Muscle of leg (tissue), 16 donors: ENCODE results near the gene PRR29. TPM values are rescaled to one million over a fixed set of nuclear protein-coding genes. Genes with fewer than 3 reads are reported as not detected.

Experiments
- DNase-seq: peaks from one replicate; pipeline ENCODE4 v3.0.0; 2013
- H3K27ac ChIP-seq: one replicate; pipeline ENCODE4 v1.5.1; 2013; ENCODE audit warnings: mild to moderate bottlenecking, low read length, control low read depth
- H3K27me3 ChIP-seq: one replicate; pipeline ENCODE4 v1.6.1; 2013; ENCODE audit warnings: low read length; ENCODE audit not compliant: control insufficient read depth, insufficient read depth
- H3K36me3 ChIP-seq: one replicate; pipeline ENCODE4 v1.6.1; 2013; ENCODE audit warnings: low read length; ENCODE audit not compliant: control insufficient read depth, insufficient read depth
- H3K4me1 ChIP-seq: one replicate; pipeline ENCODE4 v1.6.1; 2013; ENCODE audit warnings: low read length; ENCODE audit not compliant: control insufficient read depth, insufficient read depth
- H3K4me3 ChIP-seq: one replicate; pipeline ENCODE4 v1.5.1; 2013; ENCODE audit warnings: low read length, control low read depth
- H3K9me3 ChIP-seq: replicated peaks from 2 replicates; pipeline ENCODE4 v1.6.1; 2013; ENCODE audit warnings: low read depth, low read length; ENCODE audit not compliant: control insufficient read depth
- WGBS: methylation state at CpG from one replicate; pipeline ENCODE4 v1.1.5; 2013; ENCODE audit warnings: missing lambda C conversion rate; ENCODE audit not compliant: insufficient coverage; 5-methylcytosine and 5-hydroxymethylcytosine counted together
- long read RNA-seq, 11 donors: transcript quantifications; one replicate each; lab custom pipeline, GENCODE V29; 2026
- polyA plus RNA-seq, 8 donors: library from polyadenylated mRNA; unstranded; fragments of 120-200 nt; gene quantifications; one replicate each; pipeline versions ENCODE4 v1.2.1 to v1.2.3, GENCODE V29; 2013; ENCODE audit warnings: inconsistent platforms in 1 of 8, low replicate concordance in 1 of 8; ENCODE audit not compliant: insufficient read length in 8 of 8, insufficient read depth in 1 of 8
- total RNA-seq: library from RNA; stranded (reverse); fragments of 120-200 nt; gene quantifications from one replicate; pipeline ENCODE4 v1.2.4, GENCODE V29; 2013

Gene PRR29
- 0.75 TPM for total RNA-seq
- 1 to 10 TPM; 1.9 to 4.0 (median 3.0) TPM for polyA plus RNA-seq
- long read RNA-seq, donor 1, transcript PRR29-206 (1 exons, 1,637 nt), result major isoform, 5 of 5 reads
- long read RNA-seq, donor 1, partial matches to known transcripts, result 0 of 5 reads
- long read RNA-seq, donor 1, other reads (novel, unspliced or antisense), result 0 of 5 reads
- long read RNA-seq, donor 2, result 0 reads
- long read RNA-seq, donor 3, transcript PRR29-206 (1 exons, 1,637 nt), result major isoform, 9 of 9 reads
- long read RNA-seq, donor 3, partial matches to known transcripts, result 0 of 9 reads
- long read RNA-seq, donor 3, other reads (novel, unspliced or antisense), result 0 of 9 reads
- long read RNA-seq, donor 4, transcript PRR29-206 (1 exons, 1,637 nt), result major isoform, 8 of 8 reads
- long read RNA-seq, donor 4, partial matches to known transcripts, result 0 of 8 reads
- long read RNA-seq, donor 4, other reads (novel, unspliced or antisense), result 0 of 8 reads
- long read RNA-seq, donor 5, transcript PRR29-206 (1 exons, 1,637 nt), result major isoform, 7 of 79 reads
- long read RNA-seq, donor 5, partial matches to known transcripts, result 55 of 79 reads
- long read RNA-seq, donor 5, other reads (novel, unspliced or antisense), result 17 of 79 reads
- long read RNA-seq, donor 6, transcript PRR29-206 (1 exons, 1,637 nt), result major isoform, 10 of 17 reads
- long read RNA-seq, donor 6, partial matches to known transcripts, result 7 of 17 reads
- long read RNA-seq, donor 6, other reads (novel, unspliced or antisense), result 0 of 17 reads
- long read RNA-seq, donor 7, partial matches to known transcripts, result 0 of 4 reads
- long read RNA-seq, donor 7, other reads (novel, unspliced or antisense), result 0 of 4 reads
- long read RNA-seq, donor 8, transcript PRR29-206 (1 exons, 1,637 nt), result major isoform, 7 of 28 reads
- long read RNA-seq, donor 8, partial matches to known transcripts, result 0 of 28 reads
- long read RNA-seq, donor 8, other reads (novel, unspliced or antisense), result 21 of 28 reads
- long read RNA-seq, donor 9, partial matches to known transcripts, result 0 of 2 reads
- long read RNA-seq, donor 9, other reads (novel, unspliced or antisense), result 0 of 2 reads
- long read RNA-seq, donor 10, transcript PRR29-206 (1 exons, 1,637 nt), result major isoform, 5 of 5 reads
- long read RNA-seq, donor 10, partial matches to known transcripts, result 0 of 5 reads
- long read RNA-seq, donor 10, other reads (novel, unspliced or antisense), result 0 of 5 reads
- long read RNA-seq, donor 11, transcript PRR29-206 (1 exons, 1,637 nt), result major isoform, 5 of 5 reads
- long read RNA-seq, donor 11, partial matches to known transcripts, result 0 of 5 reads
- long read RNA-seq, donor 11, other reads (novel, unspliced or antisense), result 0 of 5 reads

DNA sequence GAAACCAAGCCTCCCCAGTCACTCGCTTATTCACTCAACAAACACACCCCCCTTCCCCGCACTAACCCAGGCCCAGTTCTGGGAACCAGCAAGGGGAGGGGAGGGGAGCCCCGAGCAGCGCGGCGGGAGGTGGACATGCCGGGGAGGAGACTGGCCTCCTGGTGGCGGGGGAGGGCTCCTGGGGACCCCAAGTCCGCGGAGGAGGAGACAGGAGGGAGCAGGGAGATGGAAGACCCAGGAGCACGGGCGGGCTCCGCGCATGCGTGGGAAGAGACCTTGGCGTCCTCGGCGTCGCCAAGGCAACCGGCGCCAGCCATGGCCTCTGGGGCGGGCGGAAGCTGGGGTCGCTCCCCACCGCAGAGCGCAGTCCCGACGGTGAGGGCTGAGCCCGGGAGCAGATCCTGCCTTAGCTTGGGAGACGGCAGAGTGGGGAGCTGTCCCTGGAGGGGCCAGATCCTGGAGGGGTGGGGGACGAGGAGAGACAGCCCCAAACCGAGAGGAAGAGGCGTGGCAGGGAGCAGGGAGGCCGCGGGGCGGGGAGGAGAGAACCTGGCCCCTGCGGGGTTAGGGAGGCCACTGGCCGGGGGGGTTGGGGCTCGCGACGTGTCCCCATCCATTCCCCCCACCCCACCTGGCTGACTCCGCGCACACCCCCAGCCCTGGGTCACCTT, at the start of gene PRR29:
Gene PRR29 (plus strand): TSS at position 302 of the 671 bp plus-strand sequence. CDS start 14 bp downstream, at position 316.
- WGBS, result under 1% methylated on average over 32 of the region's 43 CpGs
- peaks cover 9% of the 10 kb centered on the region for H3K27me3 ChIP-seq
- H3K36me3 ChIP-seq, result no peaks in the 10 kb centered on the region
- no peaks in the 10 kb centered on the region for H3K9me3 ChIP-seq
- H3K4me1 ChIP-seq, result peaks cover 33% of the 10 kb centered on the region
- peak; percentile 81 for DNase-seq
- peak within 1 kb of the TSS; percentile 69 for H3K4me3 ChIP-seq
- H3K27ac ChIP-seq, result peak within 1 kb of the TSS; percentile 90

DNA sequence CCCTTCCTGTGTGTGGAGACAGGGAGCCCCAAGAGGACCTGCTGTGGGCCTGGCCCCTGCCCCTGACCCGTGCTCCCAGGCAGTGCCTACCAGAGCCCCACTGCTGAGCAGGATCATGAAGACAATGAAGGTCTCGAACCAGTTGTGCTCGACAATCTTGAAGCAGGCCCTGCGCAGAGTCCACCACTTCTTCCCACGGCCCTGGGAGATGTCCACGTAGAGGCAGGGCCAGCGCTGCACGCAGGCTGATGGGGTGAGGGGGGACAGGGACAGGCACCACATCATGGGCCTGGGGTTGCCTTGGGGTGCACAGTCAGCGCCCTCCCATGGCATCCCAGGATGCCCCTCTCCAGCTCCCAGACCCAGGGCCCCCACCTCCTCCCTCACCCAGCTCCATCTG, 49.6 kb upstream of the PRR29 start:
- H3K9me3 ChIP-seq, result no peaks in the 10 kb centered on the region
- H3K4me1 ChIP-seq, result peaks cover 33% of the 10 kb centered on the region
- no peak for DNase-seq
- H3K36me3 ChIP-seq, result peaks cover 45% of the 10 kb centered on the region
- 84% methylated on average over 8 of the region's 9 CpGs for WGBS
- no peak overlapping the region for H3K27ac ChIP-seq
- no peak overlapping the region for H3K4me3 ChIP-seq
- no peaks in the 10 kb centered on the region for H3K27me3 ChIP-seq

DNA sequence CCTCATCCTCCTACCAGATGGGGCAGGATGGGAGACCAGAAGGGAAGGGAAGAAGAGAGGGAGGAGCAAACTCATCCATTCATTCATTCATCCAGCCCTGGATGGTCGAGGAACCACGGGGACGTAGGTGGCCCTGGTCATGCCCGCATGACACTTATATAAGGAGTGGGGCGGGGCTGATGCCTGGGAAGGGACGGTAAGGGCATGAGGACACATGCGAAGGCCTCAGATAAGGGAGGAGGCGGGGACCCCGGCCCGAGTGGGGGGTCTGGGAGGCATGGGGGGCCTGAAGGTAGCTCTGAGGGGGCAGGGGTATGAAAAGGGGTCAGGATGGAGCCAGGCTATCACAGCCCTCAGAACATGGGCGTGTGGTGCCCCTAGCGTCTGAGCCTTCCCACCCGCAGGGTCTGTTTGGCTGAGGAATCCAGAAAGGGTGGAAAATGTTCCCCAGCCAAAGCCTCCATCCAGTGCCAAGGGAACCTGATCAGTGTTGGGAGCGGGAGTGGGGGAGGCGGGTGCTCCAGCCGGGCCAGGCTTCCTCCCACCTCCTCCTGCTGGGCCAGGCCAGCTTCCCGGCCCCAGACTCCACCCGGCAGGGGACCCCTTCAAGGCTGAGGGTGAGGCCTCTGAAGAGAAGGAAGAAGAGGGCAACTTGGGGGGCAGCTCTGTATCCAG, 48.4 kb upstream of the PRR29 start:
- no peaks in the 10 kb centered on the region for H3K9me3 ChIP-seq
- H3K4me3 ChIP-seq, result no peak overlapping the region
- WGBS, result 47% methylated on average over 12 of the region's 18 CpGs
- peaks cover 38% of the 10 kb centered on the region for H3K36me3 ChIP-seq
- peak overlapping the region; percentile 69 for H3K27ac ChIP-seq
- peaks cover 44% of the 10 kb centered on the region for H3K4me1 ChIP-seq
- peak; percentile 71 for DNase-seq
- no peaks in the 10 kb centered on the region for H3K27me3 ChIP-seq

DNA sequence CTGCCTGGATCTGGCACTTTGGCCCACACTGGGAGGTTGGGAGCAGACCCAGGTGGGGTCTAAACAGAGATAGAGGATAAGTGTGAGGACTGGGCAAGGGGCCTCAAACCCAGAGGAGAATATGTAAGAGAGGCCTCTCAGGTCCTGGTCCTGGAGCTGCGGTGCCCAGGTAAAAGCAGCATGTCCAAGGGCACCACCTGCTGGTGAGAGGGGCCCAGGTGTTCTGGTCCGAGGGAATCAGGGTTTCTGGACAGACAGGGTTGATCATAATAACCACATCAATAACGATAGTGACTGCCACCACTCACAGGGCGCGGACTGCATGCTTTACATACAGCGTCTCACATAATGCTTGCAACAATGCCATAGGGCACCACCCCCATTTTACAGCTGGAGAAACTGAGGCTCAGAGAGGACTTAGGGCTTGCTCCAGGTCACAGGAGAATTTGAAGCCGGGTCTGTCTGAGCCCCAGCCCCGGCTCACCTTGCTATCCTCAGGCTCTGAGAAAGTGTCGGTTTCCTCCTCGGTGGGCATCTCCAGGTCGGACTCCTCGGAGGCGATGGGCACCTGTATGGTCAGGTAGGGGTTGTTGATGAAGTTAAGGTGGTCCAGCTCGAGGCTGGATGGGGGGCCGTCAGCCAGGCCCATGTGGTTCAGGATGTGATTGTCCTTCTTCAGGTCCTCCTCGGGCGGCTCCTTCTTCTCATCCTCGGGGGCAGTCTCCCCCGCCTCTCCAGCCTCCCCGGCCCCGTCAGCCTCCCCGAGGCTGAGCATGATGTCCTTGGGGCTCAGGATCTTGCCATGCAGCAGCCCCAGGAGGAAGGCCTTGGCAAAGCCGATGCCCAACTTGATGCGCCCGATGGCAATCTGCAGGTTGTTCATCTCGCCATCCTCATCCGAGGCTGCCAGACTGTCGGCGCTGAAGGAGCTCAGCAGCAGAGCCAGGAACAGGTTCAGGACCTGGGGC, 46.9 kb upstream of the PRR29 start:
- no peak for DNase-seq
- Histone ChIP-seq H3K9me3 (no peaks in the 10 kb centered on the region), H3K27me3 (no peaks in the 10 kb centered on the region), H3K4me1 (peaks cover 59% of the 10 kb centered on the region), H3K4me3 (no peak overlapping the region), H3K36me3 (peaks cover 39% of the 10 kb centered on the region), H3K27ac (peak overlapping the region; percentile 69)
- 89% methylated on average over 29 of the region's 29 CpGs for WGBS

DNA sequence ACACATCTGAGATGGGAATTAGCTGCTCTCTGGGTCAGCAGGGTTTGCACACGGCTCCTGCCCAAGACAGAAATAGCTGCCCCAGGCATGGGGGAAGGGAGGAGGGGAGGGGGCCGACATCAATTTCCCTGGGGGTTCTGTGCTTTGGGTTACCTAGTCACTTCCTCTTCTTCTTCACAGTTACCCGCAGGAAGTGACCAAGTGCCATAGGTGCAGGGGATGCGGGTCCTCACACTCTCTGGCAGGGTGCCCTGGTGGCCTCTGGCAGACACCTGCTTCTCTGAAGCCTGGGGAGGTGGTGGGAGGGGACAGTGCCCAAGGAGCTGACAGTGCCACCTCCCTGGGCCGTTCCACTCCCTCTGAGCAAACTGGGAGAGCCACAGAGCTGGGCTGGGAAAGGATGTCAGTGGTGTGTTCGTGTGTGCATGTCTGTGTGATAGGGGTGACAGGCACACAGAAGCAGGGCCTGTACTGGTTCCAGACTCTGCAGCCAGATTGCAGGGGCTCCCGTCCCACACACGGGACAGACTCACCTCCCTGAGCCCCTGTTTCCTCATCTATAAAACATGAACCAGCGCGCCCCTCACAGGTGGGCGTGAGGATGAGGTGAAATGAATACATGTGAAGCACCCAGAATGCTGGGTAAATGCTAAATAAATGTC, 43.6 kb upstream of the PRR29 start:
- H3K4me1 ChIP-seq, result peaks cover 59% of the 10 kb centered on the region
- WGBS, result 53% methylated on average over 4 of the region's 11 CpGs
- peaks cover 34% of the 10 kb centered on the region for H3K36me3 ChIP-seq
- no peaks in the 10 kb centered on the region for H3K27me3 ChIP-seq
- peak overlapping the region; percentile 74 for H3K27ac ChIP-seq
- no peak overlapping the region for H3K4me3 ChIP-seq
- H3K9me3 ChIP-seq, result no peaks in the 10 kb centered on the region
- peak; percentile 45 for DNase-seq

DNA sequence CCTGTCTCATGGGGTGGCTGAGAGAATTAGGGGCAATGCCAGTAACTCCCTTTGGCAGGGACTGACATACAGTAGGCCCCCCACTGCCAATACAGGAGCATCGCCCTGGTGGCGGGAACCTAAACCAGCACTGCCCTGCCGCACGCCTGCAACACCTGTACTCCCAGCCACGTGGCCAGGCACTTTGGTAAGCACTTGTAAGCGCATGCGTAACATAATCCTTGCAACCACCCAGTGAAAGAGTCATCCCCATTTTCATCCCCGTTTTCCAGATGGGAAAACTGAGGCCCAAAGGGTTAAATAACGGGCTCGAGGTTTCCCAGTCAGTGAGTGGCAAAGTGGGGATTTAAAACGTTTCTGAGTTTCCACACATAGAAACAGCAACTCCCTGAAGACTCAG, 42.9 kb upstream of the PRR29 start:
- peaks cover 36% of the 10 kb centered on the region for H3K36me3 ChIP-seq
- no peak overlapping the region for H3K4me3 ChIP-seq
- no peaks in the 10 kb centered on the region for H3K9me3 ChIP-seq
- no peak for DNase-seq
- no peaks in the 10 kb centered on the region for H3K27me3 ChIP-seq
- peaks cover 59% of the 10 kb centered on the region for H3K4me1 ChIP-seq
- H3K27ac ChIP-seq, result peak overlapping the region; percentile 6
- 84% methylated on average over 7 of the region's 11 CpGs for WGBS

DNA sequence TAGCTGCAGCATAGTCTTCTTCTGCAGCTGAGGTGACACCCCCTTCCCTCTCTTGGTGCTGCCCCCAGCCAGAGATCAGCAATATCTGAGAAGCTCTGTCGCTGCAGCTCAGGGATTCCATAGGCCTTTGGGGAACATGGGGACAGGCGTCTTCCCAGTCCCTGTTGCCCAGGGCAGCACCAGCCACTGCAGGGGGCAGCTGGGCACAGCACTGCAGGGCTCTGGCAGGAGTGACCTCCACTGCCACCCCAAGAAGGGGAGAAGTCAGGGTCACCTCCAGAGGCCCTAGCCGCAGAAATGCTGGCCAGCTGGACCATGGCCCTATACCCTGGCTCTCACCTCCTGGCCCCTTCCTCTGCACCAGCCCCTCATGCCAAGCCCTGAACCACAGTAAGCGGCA, 42.4 kb upstream of the PRR29 start:
- Histone ChIP-seq H3K27ac (peak overlapping the region; percentile 3), H3K27me3 (no peaks in the 10 kb centered on the region), H3K4me1 (peaks cover 59% of the 10 kb centered on the region), H3K9me3 (no peaks in the 10 kb centered on the region), H3K36me3 (peaks cover 36% of the 10 kb centered on the region), H3K4me3 (no peak overlapping the region)
- WGBS, result 54% methylated on average over 2 of the region's 4 CpGs
- no peak for DNase-seq

DNA sequence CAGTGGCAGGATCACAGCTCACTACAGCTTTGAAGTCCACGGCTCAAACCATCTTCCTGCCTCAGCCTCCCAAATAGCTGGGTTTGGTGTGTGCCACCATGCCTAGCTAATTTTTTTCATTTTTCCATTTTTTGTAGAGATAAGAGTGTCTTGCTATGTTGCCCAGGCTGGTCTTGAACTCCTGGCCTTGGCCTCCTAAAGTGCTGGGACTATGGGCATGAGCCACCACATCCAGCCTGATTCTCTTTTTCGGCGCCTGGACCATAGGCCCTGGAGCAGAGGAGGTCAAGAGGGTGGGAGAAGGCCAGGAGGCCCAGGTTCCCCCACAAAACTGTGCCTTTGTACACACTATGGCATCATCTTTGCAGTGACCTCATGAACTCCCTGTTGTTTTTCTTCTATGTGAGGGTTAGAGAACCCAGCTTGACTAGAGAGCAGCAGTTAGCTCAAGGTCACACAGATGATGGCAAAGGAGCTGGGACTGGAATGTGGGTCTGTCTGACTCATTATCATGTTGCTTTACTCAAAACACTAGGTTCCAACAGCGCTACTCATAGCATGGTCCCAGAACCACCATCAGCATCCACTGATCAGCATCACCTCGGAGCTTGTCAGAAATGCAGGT, 41.7 kb upstream of the PRR29 start:
- Histone ChIP-seq H3K27me3 (no peaks in the 10 kb centered on the region), H3K4me3 (no peak overlapping the region), H3K4me1 (peaks cover 63% of the 10 kb centered on the region), H3K9me3 (no peaks in the 10 kb centered on the region), H3K36me3 (peaks cover 36% of the 10 kb centered on the region), H3K27ac (peak overlapping the region; percentile 3)
- WGBS, result 82% methylated on average over 4 of the region's 5 CpGs
- DNase-seq, result no peak
